ENCODE data around the gene PLLP.

Gene PLLP

GRCh38 chr16:57268804-57269800 is 15.4 kb downstream of the PLLP start:
- TF ChIP-seq YY1 (IDR thresholded peaks at IDR 0.05; ENCODE audit: low read depth), result no peak
- no peak for TF ChIP-seq EP300 (IDR thresholded peaks at IDR 0.05; ENCODE audit: borderline replicate concordance)
- no peak for TF ChIP-seq RAD21 (IDR thresholded peaks at IDR 0.05; ENCODE audit: low read depth)
- TF ChIP-seq ZBTB7A (IDR thresholded peaks at IDR 0.05; ENCODE audit: low read depth), result no peak
- no peak for TF ChIP-seq USF1 (IDR thresholded peaks at IDR 0.05)
- no peak for TF ChIP-seq TCF12 (IDR thresholded peaks at IDR 0.05; ENCODE audit: low read depth)
- TF ChIP-seq TAF1 (IDR thresholded peaks at IDR 0.05; ENCODE audit: low read depth), result no peak
- TF ChIP-seq NFIC (IDR thresholded peaks at IDR 0.05), result no peak
- TF ChIP-seq FOXM1 (IDR thresholded peaks at IDR 0.05; ENCODE audit: borderline replicate concordance, low read depth), result no peak
- TF ChIP-seq REST (IDR thresholded peaks at IDR 0.05; ENCODE audit: low read depth), result no peak
- TF ChIP-seq CREB1 (IDR thresholded peaks at IDR 0.05; ENCODE audit: low read depth), result no peak
- TF ChIP-seq EGR1 (IDR thresholded peaks at IDR 0.05), result no peak
- no peak for TF ChIP-seq CEBPB (IDR thresholded peaks at IDR 0.05)
- TF ChIP-seq TEAD4 (IDR thresholded peaks at IDR 0.05), result no peak
- no peak for TF ChIP-seq MAX (IDR thresholded peaks at IDR 0.05)

- no peak for TF ChIP-seq CEBPB (IDR thresholded peaks at IDR 0.05)
- no peak for TF ChIP-seq YY1 (IDR thresholded peaks at IDR 0.05; ENCODE audit: low read depth)
- TF ChIP-seq EP300 (IDR thresholded peaks at IDR 0.05; ENCODE audit: borderline replicate concordance), result no peak; the same call in 1 of the 2 replicates
- peak; percentile 40; the same call in 1 of the 2 replicates for TF ChIP-seq USF1 (IDR thresholded peaks at IDR 0.05)
- no peak for TF ChIP-seq RAD21 (IDR thresholded peaks at IDR 0.05; ENCODE audit: low read depth)
- no peak for TF ChIP-seq CREB1 (IDR thresholded peaks at IDR 0.05; ENCODE audit: low read depth)
- no peak for TF ChIP-seq REST (IDR thresholded peaks at IDR 0.05; ENCODE audit: low read depth)
- TF ChIP-seq NFIC (IDR thresholded peaks at IDR 0.05), result no peak
- peak; percentile 42 for TF ChIP-seq MAX (IDR thresholded peaks at IDR 0.05)
- TF ChIP-seq TEAD4 (IDR thresholded peaks at IDR 0.05), result no peak
- no peak for TF ChIP-seq EGR1 (IDR thresholded peaks at IDR 0.05)
- no peak for TF ChIP-seq TCF12 (IDR thresholded peaks at IDR 0.05; ENCODE audit: low read depth)
- no peak for TF ChIP-seq ZBTB7A (IDR thresholded peaks at IDR 0.05; ENCODE audit: low read depth)
Observed at GRCh38 chr16:57266531-57267260, 17.8 kb downstream of the PLLP start.

GRCh38 chr16:57265850-57266530 is 18.5 kb downstream of the PLLP start:
- TF ChIP-seq TEAD4 (IDR thresholded peaks at IDR 0.05), result peak; percentile 80
- no peak for TF ChIP-seq REST (IDR thresholded peaks at IDR 0.05; ENCODE audit: low read depth)
- TF ChIP-seq ZBTB7A (IDR thresholded peaks at IDR 0.05; ENCODE audit: low read depth), result peak; percentile 97
- TF ChIP-seq TCF12 (IDR thresholded peaks at IDR 0.05; ENCODE audit: low read depth), result peak; percentile 49
- TF ChIP-seq EGR1 (IDR thresholded peaks at IDR 0.05), result no peak
- peak; percentile 40; the same call in 1 of the 2 replicates for TF ChIP-seq EP300 (IDR thresholded peaks at IDR 0.05; ENCODE audit: borderline replicate concordance)
- peak; percentile 86 for TF ChIP-seq NFIC (IDR thresholded peaks at IDR 0.05)

Data from Ishikawa (cell line).